ENCODE measurements around the gene ANTXR2. TPM values are rescaled to one million over a fixed set of nuclear protein-coding genes. Genes with fewer than 3 reads are reported as not detected.

Gene ANTXR2
- total RNA-seq, 2 experiments from 2014 or later: not detected

GRCh38 chr4:80113615-80114014 lies 40.6 kb upstream of the ANTXR2 start:
- Histone ChIP-seq H3K4me2 (ENCODE audit: low read length) (no peak overlapping the region), H3K36me3 (ENCODE audit: insufficient read depth, low read length) (no peaks in the 10 kb centered on the region), H4K20me1 (ENCODE audit: insufficient read depth, low read length) (no peaks in the 10 kb centered on the region), H3K4me3 (ENCODE audit: low read depth, low read length, poor library complexity, severe bottlenecking) (no peak overlapping the region), H3K27ac (ENCODE audit: low read depth, low read length, poor library complexity, severe bottlenecking) (no peak overlapping the region), H3K9me2 (ENCODE audit: insufficient read depth, low read length) (no peaks in the 10 kb centered on the region), H3K9me3 (ENCODE audit: low read length) (no peaks in the 10 kb centered on the region), H2AFZ (ENCODE audit: low read length) (no peak overlapping the region), H3K79me2 (ENCODE audit: insufficient read depth, low read depth, low read length) (no peaks in the 10 kb centered on the region), H3K4me1 (ENCODE audit: insufficient read depth, low read length, poor library complexity, severe bottlenecking) (no peaks in the 10 kb centered on the region)
- BruUV-seq (replicated peaks): no TSS peak
- DNase-seq (ENCODE audit: low spot score): no peak
- intact Hi-C loops (cut with micrococcal nuclease; ENCODE audit: unreplicated experiment): no loop called here
- POLR2A ChIA-PET: no interaction called here
- no peak for TF ChIP-seq EZH2phosphoT487 (IDR thresholded peaks at IDR 0.05; ENCODE audit: borderline replicate concordance, low read depth, low read length)
- TF ChIP-seq CTCF (conservative IDR thresholded peaks at IDR 0.05; ENCODE audit: low read length): no peak
- CTCF ChIA-PET (ENCODE audit: unreplicated experiment): no interaction called here

GRCh38 chr4:80112236-80112635 lies 39.2 kb upstream of the ANTXR2 start:
- no peak overlapping the region for H3K4me2 ChIP-seq (ENCODE audit: low read length)
- intact Hi-C loops (cut with micrococcal nuclease; ENCODE audit: unreplicated experiment): no loop called here
- CTCF ChIA-PET (ENCODE audit: unreplicated experiment): no interaction called here
- H4K20me1 ChIP-seq (ENCODE audit: insufficient read depth, low read length): no peaks in the 10 kb centered on the region
- no peaks in the 10 kb centered on the region for H3K9me2 ChIP-seq (ENCODE audit: insufficient read depth, low read length)
- no peak for DNase-seq (ENCODE audit: low spot score)
- TF ChIP-seq EZH2phosphoT487 (IDR thresholded peaks at IDR 0.05; ENCODE audit: borderline replicate concordance, low read depth, low read length) (no peak), CTCF (conservative IDR thresholded peaks at IDR 0.05; ENCODE audit: low read length) (no peak)
- no TSS peak for BruUV-seq (replicated peaks)
- no peaks in the 10 kb centered on the region for H3K79me2 ChIP-seq (ENCODE audit: insufficient read depth, low read depth, low read length)
- no peak overlapping the region for H3K27ac ChIP-seq (ENCODE audit: low read depth, low read length, poor library complexity, severe bottlenecking)
- H3K4me1 ChIP-seq (ENCODE audit: insufficient read depth, low read length, poor library complexity, severe bottlenecking): no peaks in the 10 kb centered on the region
- no peaks in the 10 kb centered on the region for H3K9me3 ChIP-seq (ENCODE audit: low read length)
- POLR2A ChIA-PET: no interaction called here
- H3K36me3 ChIP-seq (ENCODE audit: insufficient read depth, low read length): no peaks in the 10 kb centered on the region
- no peak overlapping the region for H3K4me3 ChIP-seq (ENCODE audit: low read depth, low read length, poor library complexity, severe bottlenecking)
- no peak overlapping the region for H2AFZ ChIP-seq (ENCODE audit: low read length)

- ChIA-PET CTCF (ENCODE audit: unreplicated experiment) (no interaction called here), POLR2A (no interaction called here)
- H3K27ac ChIP-seq (ENCODE audit: low read depth, low read length, poor library complexity, severe bottlenecking): no peak overlapping the region
- no peak overlapping the region for H3K4me3 ChIP-seq (ENCODE audit: low read depth, low read length, poor library complexity, severe bottlenecking)
- no peak overlapping the region for H3K4me2 ChIP-seq (ENCODE audit: low read length)
- intact Hi-C loops (cut with micrococcal nuclease; ENCODE audit: unreplicated experiment): no loop called here
- no peaks in the 10 kb centered on the region for H3K4me1 ChIP-seq (ENCODE audit: insufficient read depth, low read length, poor library complexity, severe bottlenecking)
- TF ChIP-seq EZH2phosphoT487 (IDR thresholded peaks at IDR 0.05; ENCODE audit: borderline replicate concordance, low read depth, low read length) (no peak), CTCF (conservative IDR thresholded peaks at IDR 0.05; ENCODE audit: low read length) (no peak)
- H3K36me3 ChIP-seq (ENCODE audit: insufficient read depth, low read length): no peaks in the 10 kb centered on the region
- no peak overlapping the region for H2AFZ ChIP-seq (ENCODE audit: low read length)
- H3K9me2 ChIP-seq (ENCODE audit: insufficient read depth, low read length): no peaks in the 10 kb centered on the region
- BruUV-seq (replicated peaks): no TSS peak
- no peak for DNase-seq (ENCODE audit: low spot score)
- no peaks in the 10 kb centered on the region for H3K79me2 ChIP-seq (ENCODE audit: insufficient read depth, low read depth, low read length)
- H4K20me1 ChIP-seq (ENCODE audit: insufficient read depth, low read length): no peaks in the 10 kb centered on the region
- H3K9me3 ChIP-seq (ENCODE audit: low read length): no peaks in the 10 kb centered on the region
These were observed 38.2 kb upstream of the ANTXR2 start for GRCh38 chr4:80111276-80111675.
